Muscle layer of duodenum (tissue), 2 donors: ENCODE results near the gene SLC52A3.
"Not testable (repeated sequence)": the region's sequence is repeated elsewhere in the genome, so short reads cannot be mapped to it uniquely, and the experiment has no call there.

Experiments used
- H3K27ac ChIP-seq: one replicate; pipeline ENCODE4 v1.7.0; 2013; ENCODE audit warnings: mild to moderate bottlenecking, low read length
- H3K27me3 ChIP-seq: one replicate; pipeline ENCODE4 v1.7.0; 2013; ENCODE audit warnings: low read depth, mild to moderate bottlenecking, control low read depth, low read length
- H3K36me3 ChIP-seq, 2 donors: one replicate each; pipeline ENCODE4 v1.7.0; 2013; ENCODE audit warnings: low read length in 2 of 2, control low read depth in 1 of 2, mild to moderate bottlenecking in 1 of 2; ENCODE audit not compliant: insufficient read depth in 2 of 2, control insufficient read depth in 1 of 2
- H3K4me1 ChIP-seq, 2 donors: one replicate each; pipeline ENCODE4 v1.7.0; 2013; ENCODE audit warnings: low read length in 2 of 2, mild to moderate bottlenecking in 2 of 2, control low read depth in 1 of 2, moderate library complexity in 1 of 2; ENCODE audit not compliant: insufficient read depth in 2 of 2, control insufficient read depth in 1 of 2
- H3K4me3 ChIP-seq, 2 donors: one replicate each; pipeline ENCODE4 v1.7.0; 2013; ENCODE audit warnings: low read length in 2 of 2, low read depth in 1 of 2, mild to moderate bottlenecking in 1 of 2
- H3K9me3 ChIP-seq, 2 donors: one replicate each; pipeline ENCODE4 v1.7.0; 2013; ENCODE audit warnings: low read length in 2 of 2, control low read depth in 1 of 2, mild to moderate bottlenecking in 1 of 2; ENCODE audit not compliant: control insufficient read depth in 1 of 2
- donor health status: healthy.

The SLC52A3 gene

GRCh38 chr20:725491-725890 is 42.8 kb downstream of the SLC52A3 start:
- Histone ChIP-seq H3K4me3 (no peak overlapping the region), H3K27me3 (peaks cover 19% of the 10 kb centered on the region), H3K36me3 (no peaks in the 10 kb centered on the region), H3K9me3 (peaks cover 0 to 2% of the 10 kb centered on the region in 2 donors), H3K4me1 (peaks cover 0 to 10% of the 10 kb centered on the region in 2 donors), H3K27ac (no peak overlapping the region)

- H3K27me3 ChIP-seq: peaks cover 19% of the 10 kb centered on the region
- H3K9me3 ChIP-seq, H3K27ac ChIP-seq, H3K4me3 ChIP-seq, H3K36me3 ChIP-seq: not testable (repeated sequence)
- peaks cover 0 to 10% of the 10 kb centered on the region in 2 donors for H3K4me1 ChIP-seq
These were observed 43.5 kb downstream of the SLC52A3 start for GRCh38 chr20:724797-725196.

GRCh38 chr20:723756-724155 is 44.5 kb downstream of the SLC52A3 start:
- Histone ChIP-seq H3K4me3 (no peak overlapping the region), H3K4me1 (peaks cover 0 to 10% of the 10 kb centered on the region in 2 donors), H3K36me3 (no peaks in the 10 kb centered on the region), H3K9me3 (peaks cover 0 to 2% of the 10 kb centered on the region in 2 donors), H3K27me3 (peaks cover 14% of the 10 kb centered on the region), H3K27ac (no peak overlapping the region)

- Histone ChIP-seq H3K36me3 (no peaks in the 10 kb centered on the region), H3K9me3 (peaks cover 0 to 2% of the 10 kb centered on the region in 2 donors), H3K27ac (no peak overlapping the region), H3K4me3 (no peak overlapping the region), H3K4me1 (peaks cover 0 to 3% of the 10 kb centered on the region in 2 donors), H3K27me3 (peaks cover 10% of the 10 kb centered on the region)
These were observed 45.3 kb downstream of the SLC52A3 start for GRCh38 chr20:722822-723644.

- no peak overlapping the region for H3K27ac ChIP-seq
- no peaks in the 10 kb centered on the region for H3K4me1 ChIP-seq
- H3K36me3 ChIP-seq: no peaks in the 10 kb centered on the region
- peaks cover 0 to 2% of the 10 kb centered on the region in 2 donors for H3K9me3 ChIP-seq
- H3K4me3 ChIP-seq: no peak overlapping the region
- peaks cover 10% of the 10 kb centered on the region for H3K27me3 ChIP-seq
These were observed 46.4 kb downstream of the SLC52A3 start for GRCh38 chr20:721876-722275.

GRCh38 chr20:719816-720215 is 48.5 kb downstream of the SLC52A3 start:
- H3K9me3 ChIP-seq: peaks cover 0 to 2% of the 10 kb centered on the region in 2 donors
- H3K4me3 ChIP-seq: no peak overlapping the region
- no peak overlapping the region for H3K27ac ChIP-seq
- H3K36me3 ChIP-seq: no peaks in the 10 kb centered on the region
- no peaks in the 10 kb centered on the region for H3K4me1 ChIP-seq
- H3K27me3 ChIP-seq: peaks cover 3% of the 10 kb centered on the region

- Histone ChIP-seq H3K9me3 (peaks cover 3 to 8% of the 10 kb centered on the region in 2 donors), H3K4me1 (no peaks in the 10 kb centered on the region), H3K27me3 (peaks cover 3% of the 10 kb centered on the region), H3K36me3 (no peaks in the 10 kb centered on the region), H3K27ac (no peak overlapping the region), H3K4me3 (no peak overlapping the region)
These were observed 49.2 kb downstream of the SLC52A3 start for GRCh38 chr20:719068-719467.

- Histone ChIP-seq H3K4me3 (no peak overlapping the region), H3K27me3 (peaks cover 3% of the 10 kb centered on the region), H3K36me3 (no peaks in the 10 kb centered on the region), H3K27ac (no peak overlapping the region), H3K4me1 (no peaks in the 10 kb centered on the region), H3K9me3 (peaks cover 3 to 13% of the 10 kb centered on the region in 2 donors)
These were observed 50.5 kb downstream of the SLC52A3 start for GRCh38 chr20:717832-718231.

- peaks cover 3 to 13% of the 10 kb centered on the region in 2 donors for H3K9me3 ChIP-seq
- no peak overlapping the region for H3K27ac ChIP-seq
- H3K4me1 ChIP-seq: no peaks in the 10 kb centered on the region
- H3K36me3 ChIP-seq: no peaks in the 10 kb centered on the region
- H3K4me3 ChIP-seq: no peak overlapping the region
- H3K27me3 ChIP-seq: peaks cover 3% of the 10 kb centered on the region
These were observed 51.0 kb downstream of the SLC52A3 start for GRCh38 chr20:717271-717670.

- H3K4me1 ChIP-seq: no peaks in the 10 kb centered on the region
- no peak overlapping the region for H3K4me3 ChIP-seq
- peaks cover 14% of the 10 kb centered on the region for H3K27me3 ChIP-seq
- H3K27ac ChIP-seq: no peak overlapping the region
- peaks cover 3 to 10% of the 10 kb centered on the region in 2 donors for H3K9me3 ChIP-seq
- H3K36me3 ChIP-seq: no peaks in the 10 kb centered on the region
These were observed 53.8 kb downstream of the SLC52A3 start for GRCh38 chr20:714453-714852.

GRCh38 chr20:711576-711975 is 56.7 kb downstream of the SLC52A3 start:
- peaks cover 26% of the 10 kb centered on the region for H3K27me3 ChIP-seq
- H3K9me3 ChIP-seq: peaks cover 11 to 13% of the 10 kb centered on the region in 2 donors
- H3K27ac ChIP-seq: no peak overlapping the region
- H3K4me1 ChIP-seq: no peaks in the 10 kb centered on the region
- no peak overlapping the region for H3K4me3 ChIP-seq
- H3K36me3 ChIP-seq: no peaks in the 10 kb centered on the region
